Mesenchymal stem cell (in vitro differentiated cells and primary cell): ENCODE results near the gene FAM222B.

Source experiments
- DNase-seq: peaks from one replicate; pipeline ENCODE4 v3.0.0-alpha.2; 2013
- H2AFZ ChIP-seq: one replicate; pipeline ENCODE4 v1.6.1; 2013; ENCODE audit warnings: low read depth, mild to moderate bottlenecking, control low read depth, inconsistent platforms, low read length, moderate library complexity
- H2AK5ac ChIP-seq: 2 replicates; pipeline ENCODE4 v1.6.1; 2013; ENCODE audit warnings: low read length, moderate library complexity, mild to moderate bottlenecking, inconsistent platforms; ENCODE audit not compliant: severe bottlenecking
- H2BK120ac ChIP-seq: one replicate; pipeline ENCODE4 v1.6.1; 2013; ENCODE audit warnings: low read depth, mild to moderate bottlenecking, inconsistent platforms, low read length, moderate library complexity
- H2BK12ac ChIP-seq, 2 experiments: one replicate each; pipeline ENCODE4 v1.6.1; 2013; ENCODE audit warnings: inconsistent platforms in 2 of 2, low read length in 2 of 2, mild to moderate bottlenecking in 2 of 2, moderate library complexity in 2 of 2, control low read depth in 1 of 2
- H2BK15ac ChIP-seq: one replicate; pipeline ENCODE4 v1.6.1; 2013; ENCODE audit warnings: mild to moderate bottlenecking, low read depth, inconsistent platforms; ENCODE audit not compliant: poor library complexity, severe bottlenecking
- H2BK5ac ChIP-seq: 2 replicates; pipeline ENCODE4 v1.6.1; 2013; ENCODE audit warnings: low read depth, mild to moderate bottlenecking, low read length, control low read depth, inconsistent platforms; ENCODE audit not compliant: poor library complexity, severe bottlenecking
- H3K14ac ChIP-seq, 2 experiments: one replicate each; pipeline ENCODE4 v1.6.1; 2013; ENCODE audit warnings: inconsistent platforms in 2 of 2, low read length in 2 of 2, control low read depth in 1 of 2, mild to moderate bottlenecking in 1 of 2, moderate library complexity in 1 of 2
- H3K18ac ChIP-seq, 2 experiments: one replicate each; pipeline ENCODE4 v1.6.1; 2013; ENCODE audit warnings: inconsistent platforms in 2 of 2, low read length in 2 of 2, control low read depth in 1 of 2, low read depth in 1 of 2, mild to moderate bottlenecking in 1 of 2
- H3K23ac ChIP-seq, 2 experiments: one replicate each; pipeline ENCODE4 v1.6.1; 2013; ENCODE audit warnings: inconsistent platforms in 2 of 2, low read length in 2 of 2, mild to moderate bottlenecking in 2 of 2, moderate library complexity in 2 of 2, control low read depth in 1 of 2
- H3K27ac ChIP-seq: 2 replicates; pipeline ENCODE4 v1.5.1; 2013; ENCODE audit warnings: mild to moderate bottlenecking, moderate library complexity, low read length, control low read depth, inconsistent platforms; ENCODE audit not compliant: poor library complexity, severe bottlenecking
- H3K27me3 ChIP-seq, 2 experiments: 2 replicates each; pipeline versions ENCODE4 v1.6.1 to v1.7.0; 2013; ENCODE audit warnings: low read length in 2 of 2, mild to moderate bottlenecking in 2 of 2, moderate library complexity in 2 of 2, control low read depth in 1 of 2, inconsistent platforms in 1 of 2; ENCODE audit not compliant: control insufficient read depth in 1 of 2, insufficient read depth in 1 of 2
- H3K36me3 ChIP-seq, 2 experiments: 2 replicates each; pipeline versions ENCODE4 v1.6.1 to v1.7.0; 2013; ENCODE audit warnings: low read length in 2 of 2, control low read depth in 1 of 2, inconsistent platforms in 1 of 2, low read depth in 1 of 2, mild to moderate bottlenecking in 1 of 2; ENCODE audit not compliant: insufficient read depth in 2 of 2, control insufficient read depth in 1 of 2
- H3K4ac ChIP-seq, 2 experiments: one replicate each; pipeline ENCODE4 v1.6.1; 2013; ENCODE audit warnings: inconsistent platforms in 2 of 2, low read length in 2 of 2, mild to moderate bottlenecking in 2 of 2, moderate library complexity in 2 of 2, control low read depth in 1 of 2, low read depth in 1 of 2
- H3K4me1 ChIP-seq: 2 replicates; pipeline ENCODE4 v1.6.1; 2013; ENCODE audit warnings: low read depth, low read length, control low read depth; ENCODE audit not compliant: control insufficient read depth, insufficient read depth
- H3K4me2 ChIP-seq: 2 replicates; pipeline ENCODE4 v1.6.1; 2013; ENCODE audit warnings: low read length, mild to moderate bottlenecking, inconsistent platforms; ENCODE audit not compliant: poor library complexity, severe bottlenecking
- H3K4me3 ChIP-seq, 2 experiments: 2 replicates each; pipeline versions ENCODE4 v1.5.1 to v1.7.0; 2013; ENCODE audit warnings: low read length in 2 of 2, mild to moderate bottlenecking in 2 of 2, control low read depth in 1 of 2, low read depth in 1 of 2; ENCODE audit not compliant: insufficient read depth in 1 of 2
- H3K79me1 ChIP-seq: replicated peaks from 2 replicates; pipeline ENCODE4 v1.6.1; 2013; ENCODE audit warnings: mild to moderate bottlenecking, control low read depth, low read length, inconsistent platforms; ENCODE audit not compliant: poor library complexity, severe bottlenecking
- H3K9ac ChIP-seq: 2 replicates; pipeline ENCODE4 v1.7.0; 2013; ENCODE audit warnings: mild to moderate bottlenecking, low read length, moderate library complexity
- H3K9me3 ChIP-seq: 2 replicates; pipeline ENCODE4 v1.7.0; 2013; ENCODE audit warnings: mild to moderate bottlenecking, low read length; ENCODE audit not compliant: control insufficient read depth
- H4K8ac ChIP-seq: one replicate; pipeline ENCODE4 v1.6.1; 2013; ENCODE audit warnings: inconsistent platforms, mild to moderate bottlenecking, low read length, moderate library complexity
- H4K91ac ChIP-seq: one replicate; pipeline ENCODE4 v1.6.1; 2013; ENCODE audit warnings: mild to moderate bottlenecking, low read length, inconsistent platforms
- WGBS: methylation state at CpG from one replicate; pipeline ENCODE4 v1.1.7; 2013; ENCODE audit warnings: mixed read lengths; 5-methylcytosine and 5-hydroxymethylcytosine counted together

Gene FAM222B

GRCh38 chr17:28745786-28746411 is 96.7 kb downstream of the FAM222B start:
- Histone ChIP-seq H3K4ac (peak overlapping the region; percentile 19 to 20), H3K4me2 (peak overlapping the region; percentile 56), H3K79me1 (peaks cover 6% of the 10 kb centered on the region), H3K9ac (peak overlapping the region; percentile 99), H2BK12ac (peak overlapping the region in 1 of 2 experiments; percentile 11), H3K27me3 (no peaks in the 10 kb centered on the region), H2BK5ac (no peak overlapping the region), H3K14ac (peak overlapping the region in 1 of 2 experiments; percentile 97), H3K27ac (peak overlapping the region; percentile 85), H3K18ac (peak overlapping the region in 1 of 2 experiments; percentile 63), H3K4me1 (peaks cover 49% of the 10 kb centered on the region), H2AFZ (no peak overlapping the region), H2BK15ac (no peak overlapping the region), H4K91ac (peak overlapping the region; percentile 8), H2AK5ac (no peak overlapping the region), H4K8ac (no peak overlapping the region), H3K4me3 (peak overlapping the region; percentile 89 to 91), H3K9me3 (no peaks in the 10 kb centered on the region), H3K23ac (peak overlapping the region in 1 of 2 experiments; percentile 59), H3K36me3 (peaks cover 43 to 56% of the 10 kb centered on the region in 2 experiments), H2BK120ac (no peak overlapping the region)
- 89% methylated on average over 4 of the region's 4 CpGs for WGBS
- DNase-seq: no peak

GRCh38 chr17:28744972-28745785 is 97.4 kb downstream of the FAM222B start:
- peak overlapping the region; percentile 89 to 91 for H3K4me3 ChIP-seq
- H3K14ac ChIP-seq: peak overlapping the region in 1 of 2 experiments; percentile 97
- no peak overlapping the region for H2AK5ac ChIP-seq
- H4K91ac ChIP-seq: peak overlapping the region; percentile 23
- under 1% methylated on average over 30 of the region's 31 CpGs for WGBS
- H3K27me3 ChIP-seq: no peaks in the 10 kb centered on the region
- H3K79me1 ChIP-seq: peaks cover 4% of the 10 kb centered on the region
- H3K36me3 ChIP-seq: peaks cover 38 to 57% of the 10 kb centered on the region in 2 experiments
- no peaks in the 10 kb centered on the region for H3K9me3 ChIP-seq
- H2BK5ac ChIP-seq: peak overlapping the region; percentile 78
- peak overlapping the region; percentile 95 to 96 for H3K18ac ChIP-seq
- H2BK15ac ChIP-seq: peak overlapping the region; percentile 84
- peak overlapping the region; percentile 56 for H3K4me2 ChIP-seq
- H3K9ac ChIP-seq: peak overlapping the region; percentile 99
- H3K4ac ChIP-seq: peak overlapping the region; percentile 20 to 84
- H3K4me1 ChIP-seq: peaks cover 49% of the 10 kb centered on the region
- peak overlapping the region; percentile 9 for H2BK120ac ChIP-seq
- DNase-seq: peak; percentile 61
- peak overlapping the region in 1 of 2 experiments; percentile 77 for H3K23ac ChIP-seq
- H2BK12ac ChIP-seq: peak overlapping the region in 1 of 2 experiments; percentile 32
- peak overlapping the region; percentile 85 for H3K27ac ChIP-seq
- no peak overlapping the region for H4K8ac ChIP-seq
- no peak overlapping the region for H2AFZ ChIP-seq

GRCh38 chr17:28744104-28744971 is 98.3 kb downstream of the FAM222B start:
- peak overlapping the region in 1 of 2 experiments; percentile 32 for H2BK12ac ChIP-seq
- H3K9me3 ChIP-seq: no peaks in the 10 kb centered on the region
- H2BK15ac ChIP-seq: peak overlapping the region; percentile 93
- peak overlapping the region; percentile 99 for H3K9ac ChIP-seq
- under 1% methylated on average over 51 of the region's 61 CpGs for WGBS
- H2BK5ac ChIP-seq: peak overlapping the region; percentile 79
- peak overlapping the region; percentile 77 for H3K4me2 ChIP-seq
- H3K79me1 ChIP-seq: peaks cover 3% of the 10 kb centered on the region
- no peaks in the 10 kb centered on the region for H3K27me3 ChIP-seq
- peaks cover 31 to 54% of the 10 kb centered on the region in 2 experiments for H3K36me3 ChIP-seq
- H3K4me3 ChIP-seq: peak overlapping the region; percentile 89 to 91
- H2AFZ ChIP-seq: no peak overlapping the region
- H4K8ac ChIP-seq: peak overlapping the region; percentile 84
- peak overlapping the region; percentile 97 to 98 for H3K4ac ChIP-seq
- H2BK120ac ChIP-seq: peak overlapping the region; percentile 86
- peak overlapping the region; percentile 62 to 98 for H3K14ac ChIP-seq
- peak overlapping the region; percentile 96 to 99 for H3K18ac ChIP-seq
- H2AK5ac ChIP-seq: no peak overlapping the region
- peak; percentile 63 for DNase-seq
- peak overlapping the region in 1 of 2 experiments; percentile 77 for H3K23ac ChIP-seq
- peaks cover 46% of the 10 kb centered on the region for H3K4me1 ChIP-seq
- peak overlapping the region; percentile 98 for H4K91ac ChIP-seq
- H3K27ac ChIP-seq: peak overlapping the region; percentile 95
